ENCODE results near the gene OR2W1.

OR2W1 gene

GRCh38 chr6:28996844-28997510 lies 48.0 kb downstream of the OR2W1 start:
- DNase-seq (ENCODE audit: low read depth): no peak

DNA sequence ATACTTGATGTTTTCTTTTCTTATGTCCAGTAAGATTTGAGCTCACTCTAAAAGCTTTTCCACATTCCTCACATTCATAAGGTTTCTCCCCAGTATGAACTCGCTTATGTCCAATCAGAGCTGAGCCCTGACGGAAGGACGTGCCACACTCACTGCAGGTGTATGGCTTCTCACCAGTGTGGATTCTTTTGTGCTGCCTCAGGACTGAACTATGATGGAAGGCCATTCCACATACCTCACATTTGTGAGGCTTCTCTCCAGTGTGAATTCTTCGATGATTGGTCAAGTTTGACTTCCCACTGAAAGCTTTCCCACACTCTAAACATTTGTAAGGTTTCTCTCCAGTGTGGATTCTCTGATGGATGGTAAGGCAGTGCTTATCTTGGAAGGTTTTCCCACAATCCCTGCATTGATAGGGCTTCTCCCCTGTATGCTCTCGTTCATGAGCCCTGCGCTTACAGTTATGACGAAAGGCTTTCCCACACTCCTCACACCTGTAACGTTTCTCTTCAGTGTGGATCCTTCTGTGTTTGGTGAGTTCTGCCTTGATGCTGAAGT lies 49.8 kb downstream of the OR2W1 start:
- no peak for DNase-seq (ENCODE audit: low read depth)

All from T-helper 22 cell (primary cell).